GM21717 (cell line): ENCODE data around the gene TPBG.

Experiments
- ATAC-seq: cut with Tn5 transposase; IDR thresholded peaks from one replicate; pipeline ENCODE4 v1.9.1; 2021; ENCODE audit warnings: mild to moderate bottlenecking, moderate library complexity; ENCODE audit not compliant: unreplicated experiment

Gene TPBG

GRCh38 chr6:82363428-82364086, at the start of gene TPBG:
Gene TPBG, plus strand, starts transcription at chr6:82363817. Its CDS starts 1,145 bp downstream, at chr6:82364962.
- ATAC-seq: peak; percentile 73

- no peak for ATAC-seq
Observed at GRCh38 chr6:82322386-82322785, 41.2 kb upstream of the TPBG start.

GRCh38 chr6:82329766-82330165, 33.9 kb upstream of the TPBG start:
- ATAC-seq: no peak

- ATAC-seq: no peak
Observed at GRCh38 chr6:82330171-82330804, 33.3 kb upstream of the TPBG start.

GRCh38 chr6:82331031-82331773, 32.4 kb upstream of the TPBG start:
- ATAC-seq: no peak

GRCh38 chr6:82333781-82334180, 29.8 kb upstream of the TPBG start:
- ATAC-seq: no peak

GRCh38 chr6:82337688-82338257, 25.8 kb upstream of the TPBG start:
- no peak for ATAC-seq

- ATAC-seq: no peak
Observed at GRCh38 chr6:82348130-82348529, 15.5 kb upstream of the TPBG start.

- no peak for ATAC-seq
Observed at GRCh38 chr6:82353848-82354247, 9.8 kb upstream of the TPBG start.

- no peak for ATAC-seq
Observed at GRCh38 chr6:82360552-82360951, 3.1 kb upstream of the TPBG start.

- ATAC-seq: no peak
Observed at GRCh38 chr6:82361631-82362030, 2.0 kb upstream of the TPBG start.

- ATAC-seq: no peak
Observed at GRCh38 chr6:82362144-82362543, 1.5 kb upstream of the TPBG start.

- ATAC-seq: no peak
Observed at GRCh38 chr6:82362878-82363427, 664 bp upstream of the TPBG start.

- ATAC-seq: peak; percentile 31
Observed at GRCh38 chr6:82364087-82365015, 734 bp downstream of the TPBG start.

GRCh38 chr6:82365016-82365795, 1.6 kb downstream of the TPBG start:
- peak; percentile 28 for ATAC-seq

- no peak for ATAC-seq
Observed at GRCh38 chr6:82367704-82368103, 4.1 kb downstream of the TPBG start.

- ATAC-seq: no peak
Observed at GRCh38 chr6:82370788-82371187, 7.2 kb downstream of the TPBG start.

- ATAC-seq: no peak
Observed at GRCh38 chr6:82371799-82372546, 8.4 kb downstream of the TPBG start.

- no peak for ATAC-seq
Observed at GRCh38 chr6:82372656-82373055, 9.0 kb downstream of the TPBG start.
